AG10803 (cell line): ENCODE data around the gene GAB2.
"Not testable (repeated sequence)": the region's sequence is repeated elsewhere in the genome, so short reads cannot be mapped to it uniquely, and the experiment has no call there.

Experiments
- DNase-seq: peaks from one replicate; pipeline ENCODE4 v3.0.0; 2010; ENCODE audit warnings: low read depth
- H3K4me3 ChIP-seq: 2 replicates; pipeline ENCODE4 v1.5.1; 2011; ENCODE audit warnings: mild to moderate bottlenecking, low read length, control low read depth
- TF ChIP-seq, protein P1 (sequence below): conservative IDR thresholded peaks from 2 replicates; pipeline ENCODE4 v1.5.1; 2011; ENCODE audit warnings: mild to moderate bottlenecking, low read length, control low read depth, inconsistent platforms

The GAB2 gene

DNA sequence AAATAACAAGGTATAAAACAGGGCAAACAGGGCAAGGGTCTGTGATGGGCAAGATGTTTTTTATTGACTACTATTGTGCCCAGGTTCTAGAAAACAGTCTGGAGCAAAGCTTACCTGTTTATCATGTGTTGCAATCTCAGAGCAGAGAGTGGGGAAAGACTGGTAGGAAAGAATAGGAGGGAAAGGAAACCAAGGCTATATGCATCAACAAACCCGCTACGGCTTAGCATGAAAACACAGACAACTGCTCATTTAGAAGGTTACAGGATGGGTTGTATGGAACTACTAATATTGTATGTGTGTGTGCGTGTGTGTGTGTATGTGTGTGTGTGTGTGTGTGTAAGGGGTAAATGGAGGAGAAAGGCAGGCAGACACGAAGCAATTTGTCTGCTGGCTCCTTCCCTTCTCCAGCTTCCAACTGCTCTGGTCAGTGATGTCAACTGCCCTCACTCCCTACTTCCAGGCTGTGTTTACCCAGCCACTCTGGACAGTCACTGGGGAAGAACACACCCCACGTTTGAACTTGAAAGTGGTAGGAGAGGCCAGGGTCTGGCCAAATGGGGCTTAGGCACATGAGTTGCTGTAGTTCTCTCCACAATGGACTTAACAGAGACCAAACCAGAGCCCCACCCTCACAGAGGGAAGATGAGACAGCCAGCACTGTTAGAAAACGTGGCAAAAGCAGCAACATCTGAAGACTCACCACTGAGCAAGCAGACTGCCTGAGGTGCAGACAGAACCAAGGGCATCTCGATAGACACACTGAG, 47.0 kb downstream of the GAB2 start:
- peak; percentile 26 for DNase-seq
- no peak overlapping the region for H3K4me3 ChIP-seq
- TF ChIP-seq, protein P1, sequence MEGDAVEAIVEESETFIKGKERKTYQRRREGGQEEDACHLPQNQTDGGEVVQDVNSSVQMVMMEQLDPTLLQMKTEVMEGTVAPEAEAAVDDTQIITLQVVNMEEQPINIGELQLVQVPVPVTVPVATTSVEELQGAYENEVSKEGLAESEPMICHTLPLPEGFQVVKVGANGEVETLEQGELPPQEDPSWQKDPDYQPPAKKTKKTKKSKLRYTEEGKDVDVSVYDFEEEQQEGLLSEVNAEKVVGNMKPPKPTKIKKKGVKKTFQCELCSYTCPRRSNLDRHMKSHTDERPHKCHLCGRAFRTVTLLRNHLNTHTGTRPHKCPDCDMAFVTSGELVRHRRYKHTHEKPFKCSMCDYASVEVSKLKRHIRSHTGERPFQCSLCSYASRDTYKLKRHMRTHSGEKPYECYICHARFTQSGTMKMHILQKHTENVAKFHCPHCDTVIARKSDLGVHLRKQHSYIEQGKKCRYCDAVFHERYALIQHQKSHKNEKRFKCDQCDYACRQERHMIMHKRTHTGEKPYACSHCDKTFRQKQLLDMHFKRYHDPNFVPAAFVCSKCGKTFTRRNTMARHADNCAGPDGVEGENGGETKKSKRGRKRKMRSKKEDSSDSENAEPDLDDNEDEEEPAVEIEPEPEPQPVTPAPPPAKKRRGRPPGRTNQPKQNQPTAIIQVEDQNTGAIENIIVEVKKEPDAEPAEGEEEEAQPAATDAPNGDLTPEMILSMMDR, result no peak

DNA sequence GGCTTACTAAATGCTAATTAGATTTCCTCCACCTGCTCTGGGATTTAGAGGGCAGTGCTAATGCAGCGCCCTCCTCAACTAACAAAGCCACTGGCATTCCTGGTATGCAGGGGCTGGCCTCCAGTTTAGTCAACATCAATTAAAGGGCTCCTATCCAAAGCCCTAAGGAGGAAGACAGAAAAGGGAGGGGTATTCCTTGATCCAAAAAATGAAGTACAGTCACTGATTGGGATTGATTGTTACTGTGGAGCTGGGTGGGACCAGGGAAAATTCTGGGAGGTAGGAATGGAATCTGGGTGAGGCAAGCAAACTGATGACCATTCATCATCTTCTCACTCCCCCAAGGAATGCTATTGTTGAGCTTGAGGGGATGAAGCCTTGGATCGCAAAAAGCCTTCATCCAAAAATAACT, 52.2 kb downstream of the GAB2 start:
- H3K4me3 ChIP-seq, result no peak overlapping the region
- TF ChIP-seq, protein P1, result no peak
- DNase-seq, result peak; percentile 73

DNA sequence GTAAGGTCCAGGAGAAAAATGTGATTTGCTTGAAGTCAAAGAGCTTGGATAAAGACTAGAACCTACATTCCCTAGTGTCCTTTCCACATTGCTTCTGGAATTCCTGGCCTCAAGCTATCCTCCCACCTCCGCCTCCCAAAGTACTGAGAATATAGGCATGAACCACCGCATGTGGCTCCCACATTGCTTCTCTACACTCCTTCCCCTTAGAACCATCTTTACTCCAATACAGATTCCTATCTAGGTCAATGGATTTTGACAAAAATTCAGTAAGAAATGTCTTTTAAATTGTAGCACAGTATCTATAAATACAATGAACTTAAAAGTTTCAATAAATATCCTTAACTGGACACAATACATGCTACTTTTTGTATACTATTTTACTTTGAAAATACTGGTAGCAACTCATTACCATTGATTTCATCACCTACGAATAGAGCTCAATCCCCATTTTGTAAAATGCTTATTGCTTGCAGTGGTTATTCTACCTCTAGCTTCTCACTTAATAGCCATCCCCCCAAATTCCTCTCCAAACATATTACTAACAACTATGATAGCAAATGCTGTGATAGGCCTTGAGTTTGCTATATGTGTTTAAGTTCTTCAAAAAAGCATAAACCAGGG, 53.4 kb downstream of the GAB2 start:
- no peak for DNase-seq
- H3K4me3 ChIP-seq, result no peak overlapping the region
- TF ChIP-seq, protein P1, result no peak

DNA sequence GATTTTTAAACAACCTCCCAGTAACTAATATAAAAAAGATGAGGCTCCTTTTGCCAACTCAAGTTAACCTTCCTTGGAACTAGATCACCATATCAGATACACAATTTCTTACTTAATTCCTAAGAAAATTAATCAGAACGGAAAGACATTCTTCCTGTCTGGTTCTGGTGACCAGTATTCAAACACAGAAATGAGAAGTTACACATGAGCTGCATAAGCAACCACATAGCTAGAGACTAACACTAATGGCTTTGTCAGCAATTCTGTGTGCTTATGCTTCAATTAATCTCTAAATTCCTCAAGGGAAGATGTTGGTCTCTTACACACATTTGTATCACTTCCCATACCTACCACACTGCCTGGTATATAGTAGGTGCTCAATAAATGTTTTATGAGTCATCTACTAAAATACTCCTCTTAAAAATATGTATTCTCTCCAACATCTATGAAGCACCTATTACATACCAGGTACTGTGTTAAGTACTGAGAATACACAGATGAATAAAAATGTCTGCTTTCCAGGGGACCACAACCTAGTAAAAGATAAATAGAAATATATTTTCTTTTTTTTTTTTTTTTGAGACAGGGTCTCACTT, 54.5 kb downstream of the GAB2 start:
- DNase-seq, result no peak
- TF ChIP-seq, protein P1, result no peak

DNA sequence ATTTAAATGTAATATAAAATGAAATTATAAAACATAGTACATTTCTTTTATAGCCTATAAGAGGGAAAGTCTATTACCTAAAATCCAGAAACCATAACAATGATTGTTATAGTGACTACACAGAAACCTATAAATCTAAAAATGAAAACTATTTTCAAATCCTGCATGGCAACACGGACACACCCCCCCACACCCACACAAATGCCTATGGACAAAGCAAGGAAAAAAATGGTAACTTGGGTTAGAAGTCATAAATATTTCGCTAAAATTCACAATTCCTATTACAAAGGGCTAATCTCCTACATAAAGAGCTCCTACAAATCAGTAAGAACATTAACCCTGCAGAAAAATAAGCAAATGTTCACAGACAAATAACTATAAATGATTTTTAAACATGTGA, 56.4 kb downstream of the GAB2 start:
- DNase-seq, result no peak
- TF ChIP-seq, protein P1, result no peak
- H3K4me3 ChIP-seq, result no peak overlapping the region

More for the DNA sequence above, 54.5 kb downstream of the GAB2 start:
- H3K4me3 ChIP-seq, result no peak overlapping the region

DNA sequence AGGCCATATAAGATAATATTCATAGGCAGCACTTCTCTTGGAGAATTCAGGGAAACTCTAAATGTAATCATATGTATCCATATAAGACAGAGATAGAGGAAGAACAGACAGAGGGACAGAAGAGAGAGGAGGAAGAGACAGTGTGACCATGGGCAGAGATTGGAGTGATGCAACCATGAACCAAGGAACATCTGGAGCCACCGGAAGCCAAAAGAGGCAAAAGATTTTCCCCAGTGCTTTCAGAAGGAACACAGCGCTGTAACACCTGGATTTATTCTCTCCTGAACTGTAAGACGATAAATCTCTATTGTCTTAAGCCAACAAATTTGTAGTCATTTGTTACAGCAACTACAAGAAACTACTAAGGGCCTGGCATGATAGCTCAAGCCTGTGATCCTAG, 57.7 kb downstream of the GAB2 start:
- DNase-seq, result no peak
- H3K4me3 ChIP-seq, result no peak overlapping the region
- TF ChIP-seq, protein P1, result no peak

DNA sequence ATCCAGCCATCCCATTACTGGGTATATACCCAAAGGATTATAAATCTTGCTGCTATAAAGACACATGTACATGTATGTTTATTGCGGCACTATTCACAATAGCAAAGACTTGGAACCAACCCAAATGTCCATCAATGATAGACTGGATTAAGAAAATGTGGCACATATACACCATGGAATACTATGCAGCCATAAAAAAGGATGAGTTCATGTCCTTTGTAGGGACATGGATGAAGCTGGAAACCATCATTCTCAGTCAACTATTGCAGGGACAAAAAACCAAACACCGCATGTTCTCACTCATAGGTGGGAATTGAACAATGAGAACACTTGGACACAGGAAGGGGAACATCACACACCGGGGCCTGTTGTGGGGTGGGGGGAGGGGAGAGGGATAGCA, 59.7 kb downstream of the GAB2 start:
- not testable (repeated sequence) for DNase-seq, H3K4me3 ChIP-seq

DNA sequence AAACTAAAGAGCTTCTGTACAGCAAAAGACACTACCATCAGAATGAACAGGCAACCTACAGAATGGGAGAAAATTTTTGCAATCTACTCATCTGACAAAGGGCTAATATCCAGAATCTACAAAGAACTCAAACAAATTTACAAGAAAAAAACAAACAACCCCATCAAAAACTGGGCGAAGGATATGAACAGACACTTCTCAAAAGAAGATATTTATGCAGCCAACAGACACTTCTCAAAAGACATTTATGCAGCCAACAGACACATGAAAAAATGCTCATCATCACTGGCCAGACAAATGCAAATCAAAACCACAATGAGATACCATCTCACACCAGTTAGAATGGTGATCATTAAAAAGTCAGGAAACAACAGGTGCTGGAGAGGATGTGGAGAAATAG, 60.2 kb downstream of the GAB2 start:
- not testable (repeated sequence) for H3K4me3 ChIP-seq, DNase-seq

DNA sequence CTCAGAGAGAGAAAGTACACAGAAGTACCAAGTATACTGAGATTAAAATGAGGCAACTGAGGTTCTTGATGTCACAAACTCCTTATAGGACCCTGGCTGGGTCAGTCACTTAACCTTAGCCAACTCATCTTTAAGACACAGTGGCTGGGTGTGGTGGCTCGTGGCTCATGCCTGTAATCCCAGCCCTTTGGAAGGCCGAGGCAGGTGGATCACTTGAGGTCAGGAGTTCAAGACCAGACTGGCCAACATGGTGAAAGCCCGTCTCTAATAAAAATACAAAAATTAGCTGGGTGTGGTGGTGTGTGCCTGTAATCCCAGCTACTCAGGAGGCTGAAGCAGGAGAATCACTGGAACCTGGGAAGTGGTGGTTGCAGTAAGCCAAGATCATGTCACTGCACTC, 61.9 kb downstream of the GAB2 start:
- H3K4me3 ChIP-seq, DNase-seq: not testable (repeated sequence)
